Measurements from ENCODE around the gene RABEPK.
"Not testable (repeated sequence)": the region's sequence is repeated elsewhere in the genome, so short reads cannot be mapped to it uniquely, and the experiment has no call there.

Gene RABEPK

DNA sequence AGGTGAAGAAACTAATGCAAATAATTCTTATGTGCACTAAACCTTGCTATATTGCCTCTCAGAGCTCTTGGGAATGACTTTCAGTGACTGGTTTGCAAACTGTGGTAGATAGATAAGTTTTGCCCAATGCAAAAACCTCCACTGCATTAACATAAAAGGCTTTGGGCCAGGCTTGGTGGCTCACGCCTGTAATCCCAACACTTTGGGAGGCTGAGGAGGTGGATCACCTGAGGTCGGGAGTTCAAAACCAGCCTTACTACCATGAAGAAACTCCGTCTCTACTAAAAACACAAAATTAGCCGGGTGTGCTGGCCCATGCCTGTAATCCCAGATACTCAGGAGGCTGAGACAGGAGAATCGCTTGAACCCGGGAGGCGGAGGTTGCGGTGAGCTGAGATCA, 33.8 kb downstream of the RABEPK start:
- H3K9me3 ChIP-seq (ENCODE audit: control insufficient read depth in 5 of 5, low read length in 5 of 5); H3K9ac ChIP-seq (ENCODE audit: low read length in 5 of 5); H3K27ac ChIP-seq (ENCODE audit: low read depth, low read length); H3K4me3 ChIP-seq (ENCODE audit: low read depth in 1 of 5, low read length in 5 of 5); H3K27me3 ChIP-seq (ENCODE audit: control insufficient read depth in 5 of 5, insufficient read depth in 4 of 5, low read length in 5 of 5): not testable (repeated sequence)
- peaks cover 32 to 78% (median 64%) of the 10 kb centered on the region in 5 donors for H3K36me3 ChIP-seq (ENCODE audit: control insufficient read depth in 5 of 5, insufficient read depth in 5 of 5, low read length in 5 of 5)
- peaks cover 0 to 40% (median 35%) of the 10 kb centered on the region in 5 donors for H3K4me1 ChIP-seq (ENCODE audit: control insufficient read depth in 5 of 5, insufficient read depth in 5 of 5, low read length in 5 of 5)

DNA sequence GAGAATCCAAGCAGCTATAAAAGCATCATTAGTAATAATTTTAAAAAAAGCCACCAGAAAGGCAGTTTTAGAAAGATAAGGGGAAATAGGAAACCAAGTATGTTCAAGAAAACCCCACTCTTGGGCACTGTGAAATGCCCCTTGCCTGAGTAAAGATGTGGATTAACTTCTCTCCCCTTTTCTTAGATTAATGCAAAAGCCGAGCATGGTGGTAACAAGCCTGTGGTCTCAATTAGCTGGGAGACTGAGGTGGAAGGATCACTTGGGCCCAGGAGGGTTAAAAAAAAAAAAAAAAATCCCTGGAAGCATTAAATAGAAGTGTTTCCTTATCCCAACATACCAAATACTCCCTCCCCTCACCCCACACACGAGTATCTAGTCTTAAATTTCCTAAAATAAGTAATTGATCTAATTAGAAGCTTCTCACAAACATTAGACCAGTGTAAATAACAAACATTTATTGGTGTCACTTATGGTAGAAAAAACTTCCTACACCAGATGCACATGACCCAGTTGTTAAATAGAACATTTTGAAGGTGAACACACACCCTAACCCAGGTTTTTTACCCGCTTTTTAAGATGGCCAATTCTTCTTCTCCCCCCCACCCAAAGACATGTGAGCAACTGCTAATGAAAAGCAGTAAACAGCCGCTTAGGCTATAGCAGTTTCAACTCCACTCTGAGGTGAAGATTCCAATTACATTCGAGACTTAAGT, 35.6 kb downstream of the RABEPK start:
- Histone ChIP-seq H3K4me1 (ENCODE audit: control insufficient read depth in 5 of 5, insufficient read depth in 5 of 5, low read length in 5 of 5) (peaks cover 0 to 53% (median 52%) of the 10 kb centered on the region in 5 donors), H3K27me3 (ENCODE audit: control insufficient read depth in 5 of 5, insufficient read depth in 4 of 5, low read length in 5 of 5) (no peaks in the 10 kb centered on the region), H3K9ac (ENCODE audit: low read length in 5 of 5) (peak overlapping the region in 3 of 5 donors; percentile 19 to 56 (median 39)), H3K4me3 (ENCODE audit: low read depth in 1 of 5, low read length in 5 of 5) (no peak overlapping the region), H3K9me3 (ENCODE audit: control insufficient read depth in 5 of 5, low read length in 5 of 5) (no peaks in the 10 kb centered on the region), H3K36me3 (ENCODE audit: control insufficient read depth in 5 of 5, insufficient read depth in 5 of 5, low read length in 5 of 5) (peaks cover 28 to 66% (median 54%) of the 10 kb centered on the region in 5 donors), H3K27ac (ENCODE audit: low read depth, low read length) (no peak overlapping the region)

DNA sequence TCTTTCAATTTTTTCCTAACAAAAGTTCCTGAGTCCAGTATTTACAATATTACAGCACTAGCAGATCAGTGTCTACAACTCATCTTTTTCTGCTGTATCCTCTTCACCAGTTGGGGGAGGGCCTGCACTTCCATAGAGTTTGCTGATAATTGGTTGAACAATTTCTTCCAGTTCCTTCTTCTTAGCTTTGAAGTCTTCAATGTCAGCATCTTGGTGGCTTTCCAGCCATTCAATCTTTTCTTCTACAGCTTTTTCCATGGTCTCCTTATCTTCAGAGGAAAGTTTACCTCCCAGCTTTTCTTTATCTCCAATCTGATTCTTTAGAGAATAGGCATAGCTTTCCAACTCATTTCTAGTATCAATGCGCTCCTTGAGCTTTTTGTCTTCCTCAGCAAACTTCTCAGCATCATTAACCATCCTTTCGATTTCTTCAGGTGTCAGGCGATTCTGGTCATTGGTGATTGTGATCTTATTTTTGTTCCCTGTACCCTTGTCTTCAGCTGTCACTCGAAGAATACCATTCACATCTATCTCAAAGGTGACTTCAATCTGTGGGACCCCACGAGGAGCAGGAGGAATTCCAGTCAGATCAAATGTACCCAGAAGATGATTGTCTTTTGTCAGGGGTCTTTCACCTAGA, 36.3 kb downstream of the RABEPK start:
- H3K4me3 ChIP-seq (ENCODE audit: low read depth in 1 of 5, low read length in 5 of 5); H3K27me3 ChIP-seq (ENCODE audit: control insufficient read depth in 5 of 5, insufficient read depth in 4 of 5, low read length in 5 of 5); H3K9me3 ChIP-seq (ENCODE audit: control insufficient read depth in 5 of 5, low read length in 5 of 5); H3K27ac ChIP-seq (ENCODE audit: low read depth, low read length): not testable (repeated sequence)
- H3K36me3 ChIP-seq (ENCODE audit: control insufficient read depth in 5 of 5, insufficient read depth in 5 of 5, low read length in 5 of 5) = peaks cover 28 to 62% (median 54%) of the 10 kb centered on the region in 5 donors
- H3K4me1 ChIP-seq (ENCODE audit: control insufficient read depth in 5 of 5, insufficient read depth in 5 of 5, low read length in 5 of 5) = peaks cover 0 to 56% (median 52%) of the 10 kb centered on the region in 5 donors
- peak overlapping the region in 2 of 5 donors; percentile 3 to 26 for H3K9ac ChIP-seq (ENCODE audit: low read length in 5 of 5)

DNA sequence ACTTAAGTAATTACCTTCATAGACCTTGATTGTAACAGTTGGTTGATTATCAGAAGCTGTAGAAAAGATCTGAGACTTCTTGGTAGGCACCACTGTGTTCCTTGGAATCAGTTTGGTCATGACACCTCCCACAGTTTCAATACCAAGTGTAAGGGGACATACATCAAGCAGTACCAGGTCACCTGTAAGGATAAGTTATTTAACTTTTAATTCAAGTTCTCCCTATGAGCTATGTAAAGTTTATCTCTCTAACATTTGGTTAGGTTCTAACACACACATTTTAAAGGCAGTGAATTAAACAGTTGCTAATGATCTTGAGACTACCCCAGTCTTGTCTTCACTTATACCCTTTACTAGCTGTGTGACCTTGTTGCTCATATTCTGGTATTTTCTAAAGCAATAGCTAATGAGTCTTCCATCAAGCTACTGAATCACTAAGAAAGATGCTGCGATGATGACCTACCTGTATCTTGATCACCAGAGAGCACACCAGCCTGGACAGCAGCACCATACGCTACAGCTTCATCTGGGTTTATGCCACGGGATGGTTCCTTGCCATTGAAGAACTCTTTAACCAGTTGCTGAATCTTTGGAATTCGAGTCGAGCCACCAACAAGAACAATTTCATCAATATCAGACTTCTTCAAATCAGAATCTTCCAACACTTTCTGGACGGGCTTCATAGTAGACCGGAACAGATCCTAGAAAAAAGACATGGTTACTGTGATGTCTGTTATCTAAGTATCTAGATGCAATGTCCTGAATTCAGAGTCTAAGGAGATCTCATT, 38.0 kb downstream of the RABEPK start:
- H3K9ac ChIP-seq (ENCODE audit: low read length in 5 of 5) = peak overlapping the region in 4 of 5 donors; percentile 8 to 39 (median 18)
- H3K27me3 ChIP-seq (ENCODE audit: control insufficient read depth in 5 of 5, insufficient read depth in 4 of 5, low read length in 5 of 5) = no peaks in the 10 kb centered on the region
- no peak overlapping the region for H3K27ac ChIP-seq (ENCODE audit: low read depth, low read length)
- H3K36me3 ChIP-seq (ENCODE audit: control insufficient read depth in 5 of 5, insufficient read depth in 5 of 5, low read length in 5 of 5) = peaks cover 28 to 56% (median 48%) of the 10 kb centered on the region in 5 donors
- H3K9me3 ChIP-seq (ENCODE audit: control insufficient read depth in 5 of 5, low read length in 5 of 5) = no peaks in the 10 kb centered on the region
- H3K4me1 ChIP-seq (ENCODE audit: control insufficient read depth in 5 of 5, insufficient read depth in 5 of 5, low read length in 5 of 5) = peaks cover 0 to 64% (median 61%) of the 10 kb centered on the region in 5 donors
- H3K4me3 ChIP-seq (ENCODE audit: low read depth in 1 of 5, low read length in 5 of 5) = peak overlapping the region in 3 of 5 donors; percentile 22 to 86 (median 44)

DNA sequence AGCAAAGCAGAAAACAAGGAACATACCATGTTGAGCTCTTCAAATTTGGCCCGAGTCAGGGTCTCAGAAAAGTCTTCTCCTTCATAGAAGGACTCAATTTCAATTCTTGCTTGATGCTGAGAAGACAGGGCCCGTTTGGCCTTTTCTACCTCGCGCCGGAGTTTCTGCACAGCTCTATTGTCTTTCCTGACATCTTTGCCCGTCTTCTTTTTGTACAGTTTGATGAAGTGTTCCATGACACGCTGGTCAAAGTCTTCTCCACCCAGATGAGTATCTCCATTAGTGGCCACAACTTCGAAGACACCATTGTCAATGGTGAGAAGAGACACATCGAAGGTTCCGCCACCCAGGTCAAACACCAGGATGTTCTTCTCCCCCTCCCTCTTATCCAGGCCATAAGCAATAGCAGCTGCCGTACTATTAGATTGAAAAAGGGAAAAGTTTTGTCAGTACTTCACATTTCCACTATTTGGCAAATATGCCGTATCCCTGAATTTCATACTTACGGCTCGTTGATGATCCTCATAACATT, 38.6 kb downstream of the RABEPK start:
- peak overlapping the region; percentile 23 for H3K27ac ChIP-seq (ENCODE audit: low read depth, low read length)
- H3K9ac ChIP-seq (ENCODE audit: low read length in 5 of 5) = peak overlapping the region in 3 of 5 donors; percentile 8 to 20 (median 11)
- H3K9me3 ChIP-seq (ENCODE audit: control insufficient read depth in 5 of 5, low read length in 5 of 5) = no peaks in the 10 kb centered on the region
- peak overlapping the region in 4 of 5 donors; percentile 44 to 99 (median 90) for H3K4me3 ChIP-seq (ENCODE audit: low read depth in 1 of 5, low read length in 5 of 5)
- H3K36me3 ChIP-seq (ENCODE audit: control insufficient read depth in 5 of 5, insufficient read depth in 5 of 5, low read length in 5 of 5) = peaks cover 28 to 50% (median 42%) of the 10 kb centered on the region in 5 donors
- H3K27me3 ChIP-seq (ENCODE audit: control insufficient read depth in 5 of 5, insufficient read depth in 4 of 5, low read length in 5 of 5) = no peaks in the 10 kb centered on the region
- peaks cover 0 to 64% (median 61%) of the 10 kb centered on the region in 5 donors for H3K4me1 ChIP-seq (ENCODE audit: control insufficient read depth in 5 of 5, insufficient read depth in 5 of 5, low read length in 5 of 5)

DNA sequence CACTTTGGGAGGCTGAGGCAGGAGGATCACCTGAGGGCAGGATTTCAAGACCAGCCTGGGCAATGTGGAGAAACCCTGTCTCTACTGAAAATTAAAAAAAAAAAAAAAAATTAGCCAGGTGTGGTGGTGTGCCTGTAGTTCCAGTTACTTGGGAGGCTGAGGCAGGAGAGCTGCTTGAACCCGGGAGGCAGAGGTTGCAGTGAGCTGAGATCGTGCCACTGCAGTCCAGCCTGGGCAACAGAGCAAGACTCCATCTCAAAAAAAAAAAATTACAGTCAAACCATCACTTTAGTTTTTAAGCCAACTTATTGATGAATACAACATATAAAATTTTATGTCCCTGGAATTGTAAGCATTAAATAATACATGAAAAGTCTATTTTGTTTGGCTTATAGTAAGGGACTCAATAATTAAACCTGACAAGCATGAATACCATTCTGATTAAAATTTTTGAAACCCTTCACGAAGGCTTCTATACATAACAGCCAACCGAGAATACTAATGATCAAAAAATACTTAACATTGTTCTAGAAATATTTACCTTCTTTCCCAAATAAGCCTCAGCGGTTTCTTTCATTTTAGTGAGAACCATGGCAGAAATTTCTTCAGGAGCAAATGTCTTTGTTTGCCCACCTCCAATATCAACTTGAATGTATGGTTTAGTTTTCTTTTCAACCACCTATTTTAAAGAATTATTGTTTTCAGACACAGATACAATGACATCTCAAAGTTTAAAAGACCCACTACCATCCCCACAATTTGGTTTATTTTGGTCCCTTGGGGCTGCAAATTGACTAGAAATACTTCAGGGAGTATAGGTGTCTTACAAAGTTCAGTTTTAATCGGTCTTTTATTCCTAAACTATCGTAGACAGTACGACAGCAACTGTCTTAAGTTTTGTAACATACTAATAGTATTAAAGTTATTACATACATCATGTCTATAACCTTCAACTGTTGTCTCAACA, 39.6 kb downstream of the RABEPK start:
- Histone ChIP-seq H3K9me3 (ENCODE audit: control insufficient read depth in 5 of 5, low read length in 5 of 5) (no peaks in the 10 kb centered on the region), H3K4me1 (ENCODE audit: control insufficient read depth in 5 of 5, insufficient read depth in 5 of 5, low read length in 5 of 5) (peaks cover 0 to 64% (median 59%) of the 10 kb centered on the region in 5 donors), H3K27ac (ENCODE audit: low read depth, low read length) (peak overlapping the region; percentile 98), H3K36me3 (ENCODE audit: control insufficient read depth in 5 of 5, insufficient read depth in 5 of 5, low read length in 5 of 5) (peaks cover 28 to 46% (median 38%) of the 10 kb centered on the region in 5 donors), H3K4me3 (ENCODE audit: low read depth in 1 of 5, low read length in 5 of 5) (peak overlapping the region; percentile 86 to 99 (median 96)), H3K9ac (ENCODE audit: low read length in 5 of 5) (peak overlapping the region; percentile 73 to 99 (median 89)), H3K27me3 (ENCODE audit: control insufficient read depth in 5 of 5, insufficient read depth in 4 of 5, low read length in 5 of 5) (no peaks in the 10 kb centered on the region)

DNA sequence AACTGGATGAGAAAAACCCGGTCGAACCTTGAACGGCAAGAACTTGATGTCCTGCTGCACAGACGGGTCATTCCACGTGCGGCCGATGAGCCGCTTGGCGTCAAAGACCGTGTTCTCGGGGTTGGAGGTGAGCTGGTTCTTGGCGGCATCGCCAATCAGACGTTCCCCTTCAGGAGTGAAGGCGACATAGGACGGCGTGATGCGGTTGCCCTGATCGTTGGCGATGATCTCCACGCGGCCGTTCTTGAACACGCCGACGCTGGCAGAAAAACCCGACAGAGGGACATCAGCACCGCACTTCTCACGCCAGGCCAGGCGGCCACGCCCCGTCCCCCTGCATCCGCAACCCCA, 40.3 kb downstream of the RABEPK start:
- Histone ChIP-seq H3K4me1 (ENCODE audit: control insufficient read depth in 5 of 5, insufficient read depth in 5 of 5, low read length in 5 of 5) (peaks cover 0 to 59% (median 52%) of the 10 kb centered on the region in 5 donors), H3K9me3 (ENCODE audit: control insufficient read depth in 5 of 5, low read length in 5 of 5) (no peaks in the 10 kb centered on the region), H3K27ac (ENCODE audit: low read depth, low read length) (peak overlapping the region; percentile 98), H3K36me3 (ENCODE audit: control insufficient read depth in 5 of 5, insufficient read depth in 5 of 5, low read length in 5 of 5) (peaks cover 24 to 39% (median 31%) of the 10 kb centered on the region in 5 donors), H3K27me3 (ENCODE audit: control insufficient read depth in 5 of 5, insufficient read depth in 4 of 5, low read length in 5 of 5) (no peaks in the 10 kb centered on the region), H3K4me3 (ENCODE audit: low read depth in 1 of 5, low read length in 5 of 5) (peak overlapping the region; percentile 86 to 99 (median 96)), H3K9ac (ENCODE audit: low read length in 5 of 5) (peak overlapping the region; percentile 73 to 99 (median 89))

DNA sequence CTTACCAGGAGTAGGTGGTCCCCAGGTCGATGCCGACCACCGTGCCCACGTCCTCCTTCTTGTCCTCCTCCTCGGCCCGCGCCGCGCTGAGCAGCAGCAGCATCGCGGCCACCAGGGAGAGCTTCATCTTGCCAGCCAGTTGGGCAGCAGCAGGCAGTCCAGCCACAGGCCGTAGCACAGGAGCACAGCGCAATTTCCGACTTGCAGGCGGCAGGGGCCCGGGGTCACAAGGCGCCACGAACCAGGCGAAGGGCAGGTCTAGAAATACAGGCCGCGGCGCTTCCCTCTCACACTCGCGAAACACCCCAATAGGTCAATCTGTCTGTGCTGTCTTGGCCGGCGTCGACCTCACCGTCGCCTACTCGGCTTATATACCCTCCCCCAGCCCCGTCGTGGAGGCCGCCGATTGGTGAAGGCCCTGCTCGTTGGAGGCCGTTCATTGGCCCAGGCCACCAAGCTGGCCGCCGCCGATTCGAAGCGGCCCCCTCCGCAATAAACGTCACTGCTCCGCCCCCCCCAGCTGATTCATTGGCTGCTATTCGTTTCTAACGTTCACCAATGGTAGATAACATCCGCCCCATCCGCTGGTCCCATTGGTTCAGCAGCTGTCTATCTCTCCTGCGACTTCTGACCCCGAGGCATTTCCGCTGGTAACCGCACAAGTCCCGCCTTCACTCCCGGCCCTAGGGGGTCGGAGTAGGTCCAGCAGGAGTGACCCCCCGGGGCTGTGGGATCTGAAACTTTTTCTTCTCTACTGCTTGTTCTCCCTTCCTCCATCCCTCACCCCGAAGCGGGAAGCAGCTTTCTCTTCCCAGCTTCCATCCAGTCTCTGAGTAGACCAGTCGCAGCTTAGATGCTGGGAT, 40.9 kb downstream of the RABEPK start, which contains the start of gene HSPA5:
TSS of gene HSPA5 (minus strand) at position 344 of the 863 bp plus-strand sequence. CDS start at position 127, 217 bp downstream.
- Histone ChIP-seq H3K36me3 (ENCODE audit: control insufficient read depth in 5 of 5, insufficient read depth in 5 of 5, low read length in 5 of 5) (peaks cover 18 to 33% (median 27%) of the 10 kb centered on the region in 5 donors), H3K4me1 (ENCODE audit: control insufficient read depth in 5 of 5, insufficient read depth in 5 of 5, low read length in 5 of 5) (peaks cover 0 to 53% (median 45%) of the 10 kb centered on the region in 5 donors), H3K27me3 (ENCODE audit: control insufficient read depth in 5 of 5, insufficient read depth in 4 of 5, low read length in 5 of 5) (no peaks in the 10 kb centered on the region), H3K9me3 (ENCODE audit: control insufficient read depth in 5 of 5, low read length in 5 of 5) (no peaks in the 10 kb centered on the region), H3K9ac (ENCODE audit: low read length in 5 of 5) (peak within 1 kb of the TSS; percentile 92 to 99 (median 97)), H3K4me3 (ENCODE audit: low read depth in 1 of 5, low read length in 5 of 5) (peak within 1 kb of the TSS; percentile 86 to 99 (median 99)), H3K27ac (ENCODE audit: low read depth, low read length) (peak within 1 kb of the TSS; percentile 98)
